WTC11 (cell line): ENCODE results near the gene TMEM145.

Source experiments
- CTCF ChIP-seq: fragments of 200-600 bp; IDR thresholded peaks from 2 replicates; pipeline ENCODE4 v1.8.0; 2022; ENCODE audit warnings: antibody characterized with exemption
- E2F5 ChIP-seq: sonication (generic); formaldehyde crosslinking; IDR thresholded peaks from 2 replicates; pipeline ENCODE4 v1.8.1; 2022; ENCODE audit warnings: mild to moderate bottlenecking, moderate library complexity, missing genetic modification reagents
- SMAD3 ChIP-seq: sonication (generic); formaldehyde crosslinking; IDR thresholded peaks from 2 replicates; pipeline ENCODE4 v1.8.0; 2022; ENCODE audit warnings: missing genetic modification reagents, mild to moderate bottlenecking, borderline replicate concordance
- ZSCAN18 ChIP-seq: fragments of 250-450 bp; sonication (Bioruptor Pico); IDR thresholded peaks from 2 replicates; pipeline ENCODE4 v2.1.2; 2022; ENCODE audit warnings: mild to moderate bottlenecking, moderate library complexity

- TF ChIP-seq CTCF (no peak; the same call in 1 of the 2 replicates), E2F5 (CRISPR knock-in tag) (no peak), ZSCAN18 (CRISPR knock-in tag) (no peak), SMAD3 (CRISPR knock-in tag) (no peak)
Measured at GRCh38 chr19:42293540-42293939, 19.6 kb upstream of the TMEM145 start.
